T-helper 17 cell (primary cell): ENCODE data around the gene ZNF629. TPM values are rescaled to one million over a fixed set of nuclear protein-coding genes. Genes with fewer than 3 reads are reported as not detected.

ENCODE experiments used
- ATAC-seq: fragments of 150-1000 bp; cut with Tn5 transposase; 2 replicates; pipeline ENCODE4 v1.10.0; 2021; ENCODE audit warnings: mild to moderate bottlenecking, moderate library complexity
- DNase-seq, 3 donors: peaks; one replicate each; pipeline versions ENCODE4 v3.0.0 to v3.0.0-alpha.2; 2020 to 2021
- H3K9me3 ChIP-seq: one replicate; pipeline ENCODE4 v1.7.0; 2013; ENCODE audit warnings: low read length, mild to moderate bottlenecking; ENCODE audit not compliant: control insufficient read depth, poor library complexity, severe bottlenecking
- H3K27ac Mint-ChIP-seq: one replicate; pipeline ENCODE4 v1.8.0; 2022; ENCODE audit warnings: mild to moderate bottlenecking, moderate library complexity, mixed read lengths
- H3K27me3 Mint-ChIP-seq: one replicate; pipeline ENCODE4 v1.8.0; 2022; ENCODE audit warnings: mixed read lengths
- H3K36me3 Mint-ChIP-seq: one replicate; pipeline ENCODE4 v1.8.0; 2022; ENCODE audit warnings: low read depth, mixed read lengths
- H3K4me1 Mint-ChIP-seq: one replicate; pipeline ENCODE4 v1.8.0; 2022; ENCODE audit warnings: mild to moderate bottlenecking, mixed read lengths
- H3K4me3 Mint-ChIP-seq: one replicate; pipeline ENCODE4 v1.8.0; 2022; ENCODE audit warnings: mild to moderate bottlenecking, moderate library complexity, mixed read lengths
- total RNA-seq, 4 donors: library from RNA in 2 of 4; stranded (reverse) in 2 of 4; gene quantifications; one replicate each; pipeline ENCODE4 v1.2.3 and lab custom pipeline; 2022 to 2026

ZNF629 gene
- total RNA-seq, 2 donors from 2014 or later: 1.4 to 1.5 TPM

DNA sequence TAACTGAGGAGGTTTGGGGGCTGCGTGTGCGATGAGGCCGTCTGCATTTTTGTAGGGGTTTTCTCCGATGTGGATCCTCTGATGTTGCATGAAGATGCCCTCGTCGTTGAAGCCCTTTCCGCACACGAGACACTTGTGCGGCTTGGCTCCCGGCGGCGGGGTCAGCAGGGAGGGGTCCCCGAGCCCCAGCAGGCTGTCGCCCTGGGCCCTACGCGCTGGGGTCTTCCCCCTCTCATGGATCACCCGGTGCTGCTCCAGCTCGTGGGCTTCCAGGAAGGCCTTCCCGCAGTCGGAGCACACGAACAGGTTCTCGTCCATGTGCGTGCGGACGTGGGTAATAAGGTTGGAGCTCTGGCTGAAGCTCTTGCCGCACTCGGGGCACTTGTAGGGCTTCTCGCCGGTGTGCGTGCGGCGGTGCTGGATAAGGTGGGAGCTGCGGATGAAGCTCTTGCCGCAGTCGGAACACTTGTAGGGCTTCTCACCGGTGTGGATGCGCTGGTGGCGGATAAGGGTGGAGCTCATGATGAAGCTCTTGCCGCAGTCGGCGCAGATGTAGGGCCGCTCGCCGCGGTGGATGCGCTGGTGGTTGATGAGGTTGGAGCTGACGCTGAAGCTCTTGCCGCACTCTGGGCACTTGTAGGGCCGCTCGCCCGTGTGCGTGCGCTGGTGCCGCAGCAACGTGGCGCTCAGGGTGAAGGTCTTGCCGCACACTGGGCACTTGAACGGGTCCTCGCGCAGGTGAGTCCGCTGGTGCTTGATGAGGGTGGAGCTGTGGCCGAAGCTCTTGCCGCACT is 4.3 kb downstream of the ZNF629 start:
- ATAC-seq: no peak
- no peak for DNase-seq
- Mint-ChIP-seq H3K4me3 (no peak overlapping the region), H3K36me3 (no peaks in the 10 kb centered on the region), H3K27me3 (peaks cover under 1% of the 10 kb centered on the region), H3K27ac (no peak overlapping the region), H3K4me1 (peaks cover 7% of the 10 kb centered on the region)
- H3K9me3 ChIP-seq: no peaks in the 10 kb centered on the region

DNA sequence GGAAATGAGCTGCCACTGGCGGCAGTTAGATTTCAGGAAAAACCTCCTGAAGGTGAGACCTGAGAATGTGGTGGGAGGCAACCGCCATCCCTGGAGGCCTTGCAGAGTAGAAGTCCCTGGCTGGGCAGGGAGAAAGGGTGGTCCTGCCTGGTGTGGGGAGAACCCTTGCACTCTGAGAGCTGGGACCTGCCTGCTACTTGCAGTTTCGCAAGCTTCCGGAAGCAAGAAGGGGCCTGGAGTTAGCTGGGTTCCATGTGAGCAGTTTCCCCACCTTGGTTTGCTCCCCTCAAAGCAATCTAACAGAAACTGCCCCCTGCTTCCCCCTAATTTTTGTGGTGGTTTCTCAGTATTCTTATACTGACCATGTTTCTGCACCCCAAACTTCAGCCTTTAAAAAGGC is 6.5 kb downstream of the ZNF629 start:
- DNase-seq (no peak), ATAC-seq (no peak)
- Mint-ChIP-seq H3K27ac (no peak overlapping the region), H3K4me1 (peaks cover 5% of the 10 kb centered on the region), H3K27me3 (peaks cover 9% of the 10 kb centered on the region), H3K36me3 (peaks cover 3% of the 10 kb centered on the region), H3K4me3 (no peak overlapping the region)
- H3K9me3 ChIP-seq: no peaks in the 10 kb centered on the region

DNA sequence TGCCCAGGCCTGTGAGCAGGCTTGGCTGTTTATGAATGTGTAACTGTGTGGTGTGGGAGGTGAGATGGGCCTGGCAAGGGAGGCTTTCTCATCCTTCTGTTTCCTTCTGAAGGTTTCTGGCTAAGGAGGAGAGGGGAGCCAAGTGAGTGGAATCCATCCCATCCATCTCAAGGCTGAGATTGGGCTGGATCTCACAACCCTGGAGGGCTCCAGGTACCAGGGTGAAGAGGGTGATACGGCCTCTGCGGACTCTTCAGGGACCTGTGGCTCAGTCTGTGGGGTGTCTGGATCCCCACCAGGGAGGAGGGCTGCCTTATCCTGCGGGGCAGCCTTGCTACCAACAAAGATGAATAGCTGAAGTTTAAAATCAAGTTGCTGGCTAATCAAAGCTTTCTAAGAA is 7.0 kb downstream of the ZNF629 start:
- H3K27me3 Mint-ChIP-seq: peaks cover 9% of the 10 kb centered on the region
- no peak overlapping the region for H3K4me3 Mint-ChIP-seq
- H3K27ac Mint-ChIP-seq: peak overlapping the region; percentile 21
- H3K4me1 Mint-ChIP-seq: peaks cover 9% of the 10 kb centered on the region
- no peaks in the 10 kb centered on the region for H3K9me3 ChIP-seq
- no peak for DNase-seq
- H3K36me3 Mint-ChIP-seq: peaks cover 3% of the 10 kb centered on the region
- no peak for ATAC-seq

DNA sequence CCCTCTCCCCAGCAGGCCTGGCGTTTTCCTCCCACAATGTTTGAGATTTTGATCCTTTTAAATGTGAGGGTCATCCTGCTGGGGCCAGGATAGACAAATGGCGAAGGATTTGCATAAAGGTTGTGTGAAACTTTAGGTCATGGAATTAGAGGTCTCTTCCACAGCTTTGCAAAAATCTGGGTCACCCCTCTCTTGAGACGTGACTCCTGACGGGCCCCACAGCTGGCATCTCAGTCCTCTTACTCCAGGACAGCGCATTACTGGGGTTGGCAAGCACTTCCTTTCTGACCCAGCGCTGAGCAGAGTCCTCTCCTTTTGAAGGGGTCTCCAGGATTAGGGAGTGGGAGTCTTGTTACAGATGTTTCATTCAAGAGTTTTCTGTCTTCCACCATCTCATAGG is 7.4 kb downstream of the ZNF629 start:
- no peaks in the 10 kb centered on the region for H3K9me3 ChIP-seq
- DNase-seq (no peak), ATAC-seq (no peak)
- peaks cover 12% of the 10 kb centered on the region for H3K4me1 Mint-ChIP-seq
- no peak overlapping the region for H3K27ac Mint-ChIP-seq
- peaks cover 9% of the 10 kb centered on the region for H3K27me3 Mint-ChIP-seq
- peaks cover 3% of the 10 kb centered on the region for H3K36me3 Mint-ChIP-seq
- no peak overlapping the region for H3K4me3 Mint-ChIP-seq

GRCh38 chr16:30778549-30779244 is 8.3 kb downstream of the ZNF629 start:
- peaks cover 3% of the 10 kb centered on the region for H3K36me3 Mint-ChIP-seq
- H3K27ac Mint-ChIP-seq: peak overlapping the region; percentile 68
- ATAC-seq (no peak), DNase-seq (no peak)
- no peak overlapping the region for H3K4me3 Mint-ChIP-seq
- peaks cover 9% of the 10 kb centered on the region for H3K27me3 Mint-ChIP-seq
- peaks cover 13% of the 10 kb centered on the region for H3K4me1 Mint-ChIP-seq
- no peaks in the 10 kb centered on the region for H3K9me3 ChIP-seq

GRCh38 chr16:30777591-30778297 is 9.3 kb downstream of the ZNF629 start:
- ATAC-seq: no peak
- Mint-ChIP-seq H3K4me1 (peaks cover 18% of the 10 kb centered on the region), H3K27me3 (peaks cover 9% of the 10 kb centered on the region), H3K4me3 (peak overlapping the region; percentile 83), H3K27ac (no peak overlapping the region), H3K36me3 (peaks cover 9% of the 10 kb centered on the region)
- no peaks in the 10 kb centered on the region for H3K9me3 ChIP-seq
- no peak for DNase-seq

DNA sequence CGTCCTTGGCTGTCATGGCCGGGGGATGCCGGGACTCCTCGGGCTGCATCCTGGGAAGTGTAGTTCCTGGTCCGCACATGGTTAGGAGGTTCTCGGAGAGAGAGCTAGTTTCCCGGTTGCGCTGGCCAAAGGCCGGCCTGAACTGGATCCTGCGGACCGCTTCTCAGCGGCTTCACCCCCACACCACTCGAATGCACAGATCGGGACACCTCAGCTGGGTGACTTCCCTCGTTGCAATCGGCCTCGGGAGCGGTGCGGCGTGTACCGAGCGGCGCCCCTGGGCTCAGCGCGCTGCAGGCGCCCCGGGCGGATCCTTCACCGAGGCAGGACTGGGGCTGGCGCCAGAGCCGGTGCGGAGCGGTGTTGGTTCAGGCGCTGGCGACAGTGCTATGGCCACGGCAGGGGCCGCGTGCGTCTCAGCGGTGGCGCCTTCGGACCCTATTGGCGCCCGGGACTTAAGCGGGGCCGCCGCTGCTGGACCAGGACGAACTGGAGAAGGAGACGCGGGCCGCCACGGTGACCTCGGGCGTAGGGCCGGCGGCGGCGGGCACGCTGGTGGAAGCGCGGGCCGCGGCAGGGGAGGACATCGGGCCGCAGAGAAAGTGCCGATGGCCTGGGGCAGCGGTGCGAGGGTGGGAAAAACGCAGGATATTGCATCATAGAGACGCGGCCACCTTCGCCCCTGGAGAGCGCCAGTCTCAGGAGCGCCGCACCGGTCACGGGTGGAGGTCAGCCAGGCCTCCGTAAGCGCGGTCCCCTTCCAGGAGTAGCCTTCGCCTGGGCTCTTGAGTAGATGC is 11.4 kb downstream of the ZNF629 start:
- DNase-seq: peak in 2 of 3 donors; percentile 18 to 43
- Mint-ChIP-seq H3K4me3 (peak overlapping the region; percentile 88), H3K4me1 (peaks cover 29% of the 10 kb centered on the region), H3K36me3 (peaks cover 14% of the 10 kb centered on the region), H3K27ac (no peak overlapping the region), H3K27me3 (peaks cover 9% of the 10 kb centered on the region)
- ATAC-seq: peak; percentile 88
- no peaks in the 10 kb centered on the region for H3K9me3 ChIP-seq

DNA sequence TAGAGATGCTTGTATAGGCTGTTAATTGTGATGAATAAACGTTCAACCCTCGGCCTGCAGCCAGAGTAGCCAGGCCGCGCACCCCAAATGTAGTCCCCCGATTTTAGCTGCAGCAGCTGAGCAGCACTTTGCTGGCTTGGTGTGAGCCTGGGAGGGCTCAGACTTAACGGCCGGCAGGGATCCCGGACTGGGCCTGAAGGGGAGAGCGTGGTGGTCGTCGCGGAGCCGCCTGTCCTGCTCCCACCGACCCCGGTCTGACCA is 11.9 kb downstream of the ZNF629 start:
- peaks cover 14% of the 10 kb centered on the region for H3K36me3 Mint-ChIP-seq
- peak overlapping the region; percentile 88 for H3K4me3 Mint-ChIP-seq
- H3K9me3 ChIP-seq: no peaks in the 10 kb centered on the region
- H3K27ac Mint-ChIP-seq: no peak overlapping the region
- H3K4me1 Mint-ChIP-seq: peaks cover 29% of the 10 kb centered on the region
- DNase-seq (no peak), ATAC-seq (no peak)
- H3K27me3 Mint-ChIP-seq: peaks cover 9% of the 10 kb centered on the region

DNA sequence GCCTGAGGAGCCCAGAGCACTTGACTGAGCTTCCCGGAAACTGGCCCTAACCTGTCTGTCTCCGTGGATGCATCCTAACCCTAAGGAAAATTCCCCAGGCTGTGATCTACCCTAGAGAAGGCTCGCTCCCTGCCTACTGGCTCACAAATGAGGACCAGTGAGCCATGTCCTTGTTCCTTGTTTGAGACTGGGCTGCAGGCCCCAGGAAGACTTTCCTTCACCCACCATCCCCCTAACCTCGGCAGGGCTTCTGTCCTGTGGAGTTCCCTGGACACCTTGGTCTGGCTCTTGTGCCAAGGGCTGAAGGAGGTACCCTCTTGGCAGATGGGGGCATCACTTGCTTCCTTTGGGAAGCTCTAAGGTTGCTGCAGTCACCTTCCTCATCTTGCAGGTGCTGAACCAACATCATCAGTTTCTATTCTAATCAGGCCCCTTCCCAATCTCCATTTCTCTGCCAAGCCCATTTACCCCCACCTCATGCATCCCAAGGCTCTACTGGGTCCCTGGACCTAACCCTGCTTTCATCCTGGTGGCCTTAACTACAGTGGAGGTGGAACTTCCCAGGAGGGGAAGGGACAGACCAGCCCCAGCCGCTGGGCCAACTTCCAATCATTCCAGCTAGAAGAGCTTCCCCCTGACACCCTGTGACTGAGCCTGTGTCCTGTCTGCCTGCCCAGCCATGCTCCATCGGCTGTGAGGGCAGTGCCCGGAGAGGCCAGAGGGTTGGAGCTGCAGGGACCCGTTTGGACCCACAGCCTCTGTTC is 12.5 kb downstream of the ZNF629 start:
- H3K27ac Mint-ChIP-seq: peak overlapping the region; percentile 67
- peaks cover 14% of the 10 kb centered on the region for H3K36me3 Mint-ChIP-seq
- H3K27me3 Mint-ChIP-seq: peaks cover 9% of the 10 kb centered on the region
- no peak for ATAC-seq
- H3K4me3 Mint-ChIP-seq: peak overlapping the region; percentile 88
- DNase-seq: no peak
- peaks cover 29% of the 10 kb centered on the region for H3K4me1 Mint-ChIP-seq
- H3K9me3 ChIP-seq: no peaks in the 10 kb centered on the region

GRCh38 chr16:30773826-30774225 is 13.2 kb downstream of the ZNF629 start:
- DNase-seq: no peak
- H3K36me3 Mint-ChIP-seq: peaks cover 16% of the 10 kb centered on the region
- H3K9me3 ChIP-seq: no peaks in the 10 kb centered on the region
- no peak for ATAC-seq
- H3K27ac Mint-ChIP-seq: no peak overlapping the region
- no peak overlapping the region for H3K4me3 Mint-ChIP-seq
- H3K4me1 Mint-ChIP-seq: peaks cover 29% of the 10 kb centered on the region
- peaks cover 9% of the 10 kb centered on the region for H3K27me3 Mint-ChIP-seq

GRCh38 chr16:30771726-30772125 is 15.3 kb downstream of the ZNF629 start:
- no peak for DNase-seq
- no peak overlapping the region for H3K4me3 Mint-ChIP-seq

GRCh38 chr16:30769379-30770089 is 17.5 kb downstream of the ZNF629 start:
- Mint-ChIP-seq H3K27ac (no peak overlapping the region), H3K4me3 (no peak overlapping the region), H3K4me1 (peaks cover 19% of the 10 kb centered on the region), H3K36me3 (peaks cover 23% of the 10 kb centered on the region), H3K27me3 (no peaks in the 10 kb centered on the region)
- ATAC-seq (no peak), DNase-seq (no peak)
- H3K9me3 ChIP-seq: no peaks in the 10 kb centered on the region

More at GRCh38 chr16:30771726-30772125, 15.3 kb downstream of the ZNF629 start:
- H3K9me3 ChIP-seq: no peaks in the 10 kb centered on the region
- H3K4me1 Mint-ChIP-seq: peaks cover 27% of the 10 kb centered on the region
- peaks cover 20% of the 10 kb centered on the region for H3K36me3 Mint-ChIP-seq
- ATAC-seq: no peak
- H3K27me3 Mint-ChIP-seq: peaks cover under 1% of the 10 kb centered on the region
- peak overlapping the region; percentile 90 for H3K27ac Mint-ChIP-seq
